ENCODE data around the gene AHNAK2.

DNA sequence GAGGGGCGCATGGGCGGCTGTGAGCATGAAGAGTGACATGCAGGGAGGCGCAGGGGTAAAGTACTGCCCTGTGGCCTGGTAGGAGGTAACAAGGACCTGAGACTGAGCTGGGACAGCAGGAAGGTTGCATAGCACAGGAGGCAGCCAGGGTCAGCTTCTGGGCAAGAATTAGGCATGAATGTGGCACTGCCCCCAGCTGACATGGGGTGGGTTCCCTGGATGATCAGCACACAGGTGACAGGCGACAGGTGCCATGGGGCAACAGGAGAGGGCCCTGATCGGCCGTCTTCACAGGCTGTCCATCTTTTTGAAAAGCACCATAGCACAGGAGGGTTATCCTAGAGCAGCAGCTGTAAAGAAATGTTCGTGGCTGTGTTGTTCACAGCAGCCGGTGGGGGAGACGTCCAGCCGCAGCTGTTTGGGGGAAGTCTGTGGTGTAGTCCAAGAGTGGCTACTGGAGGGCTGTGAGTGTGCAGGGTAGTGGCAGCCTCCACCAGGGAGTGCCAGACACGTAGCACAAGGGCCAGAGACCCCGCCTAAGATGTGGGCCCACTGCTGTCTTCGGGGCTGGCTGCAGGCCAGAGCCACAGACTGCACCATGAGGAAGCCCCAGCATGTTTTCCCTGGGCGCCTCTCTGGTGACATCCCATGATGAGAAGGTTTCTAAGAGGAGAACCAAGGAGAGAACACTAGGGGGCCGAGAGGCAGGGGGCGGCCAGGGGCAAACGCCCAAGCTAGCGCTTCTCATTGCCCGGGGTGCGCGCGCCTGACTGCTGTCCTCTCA, 15.8 kb upstream of the AHNAK2 start:
- no peak for TF ChIP-seq EZH2 (IDR thresholded peaks at IDR 0.05)
- no peak for TF ChIP-seq POLR2AphosphoS5 (IDR thresholded peaks at IDR 0.05; ENCODE audit: borderline replicate concordance, low read depth, low read length)

Data from SK-N-MC (cell line).